Activated CD8-positive, alpha-beta memory T cell treated with anti-CD3 and anti-CD28 coated beads for 48 hours (primary cell): ENCODE data around the gene CELF5.

ENCODE experiments used
- DNase-seq, 3 experiments: peaks; one replicate each; pipeline ENCODE4 v3.0.0-alpha.2; 2020; ENCODE audit warnings: low read depth in 2 of 3, low spot score in 2 of 3

CELF5 gene

GRCh38 chr19:3224346-3225168, at the start of gene CELF5:
CELF5 (plus strand) TSS chr19:3224661; CDS start chr19:3224740, 79 bp downstream.
- DNase-seq = peak in 1 of 3 experiments; percentile 12

GRCh38 chr19:3175781-3176714, 48.4 kb upstream of the CELF5 start:
- DNase-seq = no peak

- peak; percentile 33 to 49 (median 47) for DNase-seq
These were observed 47.6 kb upstream of the CELF5 start for GRCh38 chr19:3176715-3177501.

- peak; percentile 44 to 52 (median 49) for DNase-seq
These were observed 46.0 kb upstream of the CELF5 start, which contains the start of gene S1PR4 for GRCh38 chr19:3178377-3178972. S1PR4 (plus strand) TSS chr19:3178769; CDS start chr19:3178793, 24 bp downstream.

GRCh38 chr19:3178973-3179738, 45.3 kb upstream of the CELF5 start:
- peak in 1 of 3 experiments; percentile 18 for DNase-seq

- DNase-seq = peak in 2 of 3 experiments; percentile 24 to 30
These were observed 44.6 kb upstream of the CELF5 start for GRCh38 chr19:3179739-3180293.

- DNase-seq = no peak
These were observed 40.5 kb upstream of the CELF5 start for GRCh38 chr19:3183721-3184641.

GRCh38 chr19:3184847-3185460, 39.5 kb upstream of the CELF5 start:
- DNase-seq = peak in 1 of 3 experiments; percentile 52

GRCh38 chr19:3185461-3186159, 38.9 kb upstream of the CELF5 start, which contains the start of gene NCLN:
NCLN (plus strand) TSS chr19:3185930; CDS start chr19:3186031, 101 bp downstream.
- peak; percentile 82 to 93 (median 82) for DNase-seq

- DNase-seq = no peak
These were observed 38.2 kb upstream of the CELF5 start for GRCh38 chr19:3186160-3186688.

GRCh38 chr19:3186891-3187661, 37.4 kb upstream of the CELF5 start:
- no peak for DNase-seq

GRCh38 chr19:3187662-3188511, 36.6 kb upstream of the CELF5 start:
- DNase-seq = no peak

- no peak for DNase-seq
These were observed 35.5 kb upstream of the CELF5 start for GRCh38 chr19:3188627-3189596.
